Liver (tissue), 3 donors: ENCODE results near the gene TDRD7.
A peak's percentile ranks its signal among the peaks of the same experiment; 100 is the strongest.

Experiments used
- EGR1 ChIP-seq, 2 donors: IDR thresholded peaks; 2 replicates each; pipeline ENCODE4 v1.6.1; 2016 to 2018; ENCODE audit warnings: antibody characterized with exemption in 2 of 2, low read depth in 2 of 2
- GABPA ChIP-seq, 2 donors: IDR thresholded peaks in 1 of 2; conservative IDR thresholded peaks in 1 of 2; 2 replicates each; pipeline ENCODE4 v1.6.1; 2016; ENCODE audit warnings: antibody characterized with exemption in 2 of 2, mild to moderate bottlenecking in 1 of 2, moderate library complexity in 1 of 2
- JUND ChIP-seq, 2 donors: IDR thresholded peaks; 2 replicates each; pipeline ENCODE4 v1.6.1; 2016; ENCODE audit warnings: antibody characterized with exemption in 2 of 2
- RAD21 ChIP-seq, 2 donors: IDR thresholded peaks; 2 replicates each; pipeline ENCODE4 v1.6.1; 2016; ENCODE audit warnings: antibody characterized with exemption in 2 of 2, mild to moderate bottlenecking in 2 of 2
- RXRA ChIP-seq, 2 donors: IDR thresholded peaks; 2 replicates each; pipeline ENCODE4 v1.6.1; 2017 to 2018; ENCODE audit warnings: antibody characterized with exemption in 2 of 2, mild to moderate bottlenecking in 1 of 2
- SP1 ChIP-seq: IDR thresholded peaks from 2 replicates; pipeline ENCODE4 v1.6.1; 2018; ENCODE audit warnings: antibody characterized with exemption, mild to moderate bottlenecking
- TAF1 ChIP-seq: conservative IDR thresholded peaks from 2 replicates; pipeline ENCODE4 v1.6.1; 2016; ENCODE audit warnings: antibody characterized with exemption, mild to moderate bottlenecking
- YY1 ChIP-seq: IDR thresholded peaks from 2 replicates; pipeline ENCODE4 v1.6.1; 2016; ENCODE audit warnings: antibody characterized with exemption, mild to moderate bottlenecking
- TF ChIP-seq, protein P1 (sequence below): fragments of 150-350 bp; IDR thresholded peaks from 2 replicates; pipeline ENCODE4 v1.5.1; 2017; ENCODE audit warnings: improper control_type of control experiment, low read depth, low read length; ENCODE audit not compliant: missing input control
- TF ChIP-seq, protein P2 (sequence below): IDR thresholded peaks from 2 replicates; pipeline ENCODE4 v1.6.1; 2016; ENCODE audit warnings: antibody characterized with exemption
- TF ChIP-seq, protein P3 (sequence below): IDR thresholded peaks from 2 replicates; pipeline ENCODE4 v1.6.1; 2016; ENCODE audit warnings: antibody characterized with exemption
- TF ChIP-seq, protein P4 (sequence below): IDR thresholded peaks from 2 replicates; pipeline ENCODE4 v1.6.1; 2016; ENCODE audit warnings: antibody characterized with exemption, mild to moderate bottlenecking
- TF ChIP-seq, protein P5 (sequence below): IDR thresholded peaks from 2 replicates; pipeline ENCODE4 v1.6.1; 2016; ENCODE audit warnings: antibody characterized with exemption
- donor health status: healthy.
- donor health status: healthy.

DNA sequence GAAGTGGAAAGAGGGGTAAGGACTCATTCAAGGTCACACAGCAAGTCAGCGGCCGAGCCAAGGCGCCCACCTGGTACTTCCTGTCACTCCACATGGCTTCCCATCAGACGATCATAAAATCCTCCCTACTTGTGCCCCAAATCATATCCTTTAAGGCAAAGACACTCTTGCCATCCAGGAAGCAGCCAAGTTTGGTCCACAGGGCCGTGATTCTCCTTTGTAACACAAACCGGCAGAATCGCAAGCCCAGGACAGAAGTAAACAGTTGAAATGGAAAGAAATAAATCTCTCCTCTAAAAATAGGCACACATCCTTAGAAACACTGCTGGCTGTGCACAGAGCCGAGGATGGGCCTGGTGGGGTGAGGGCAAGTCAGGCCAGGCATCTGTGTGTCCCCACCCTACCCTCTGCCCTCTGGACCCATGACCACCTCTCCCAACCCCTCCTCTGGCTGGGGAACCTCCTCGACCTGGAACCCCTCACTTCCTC, 120.0 kb downstream of the TDRD7 start:
- TF ChIP-seq, protein P1, sequence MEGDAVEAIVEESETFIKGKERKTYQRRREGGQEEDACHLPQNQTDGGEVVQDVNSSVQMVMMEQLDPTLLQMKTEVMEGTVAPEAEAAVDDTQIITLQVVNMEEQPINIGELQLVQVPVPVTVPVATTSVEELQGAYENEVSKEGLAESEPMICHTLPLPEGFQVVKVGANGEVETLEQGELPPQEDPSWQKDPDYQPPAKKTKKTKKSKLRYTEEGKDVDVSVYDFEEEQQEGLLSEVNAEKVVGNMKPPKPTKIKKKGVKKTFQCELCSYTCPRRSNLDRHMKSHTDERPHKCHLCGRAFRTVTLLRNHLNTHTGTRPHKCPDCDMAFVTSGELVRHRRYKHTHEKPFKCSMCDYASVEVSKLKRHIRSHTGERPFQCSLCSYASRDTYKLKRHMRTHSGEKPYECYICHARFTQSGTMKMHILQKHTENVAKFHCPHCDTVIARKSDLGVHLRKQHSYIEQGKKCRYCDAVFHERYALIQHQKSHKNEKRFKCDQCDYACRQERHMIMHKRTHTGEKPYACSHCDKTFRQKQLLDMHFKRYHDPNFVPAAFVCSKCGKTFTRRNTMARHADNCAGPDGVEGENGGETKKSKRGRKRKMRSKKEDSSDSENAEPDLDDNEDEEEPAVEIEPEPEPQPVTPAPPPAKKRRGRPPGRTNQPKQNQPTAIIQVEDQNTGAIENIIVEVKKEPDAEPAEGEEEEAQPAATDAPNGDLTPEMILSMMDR, result no peak
- TF ChIP-seq TAF1 (no peak), SP1 (no peak), GABPA (IDR thresholded peaks at IDR 0.05 in 1 of 2, conservative IDR thresholded peaks at IDR 0.05 in 1 of 2) (no peak), RAD21 (IDR thresholded peaks at IDR 0.05) (no peak), RXRA (IDR thresholded peaks at IDR 0.05) (peak in 1 of 2 donors; percentile 33), EGR1 (IDR thresholded peaks at IDR 0.05; ENCODE audit: low read depth in 2 of 2) (no peak), YY1 (no peak), JUND (IDR thresholded peaks at IDR 0.05) (no peak)
- TF ChIP-seq, protein P2, sequence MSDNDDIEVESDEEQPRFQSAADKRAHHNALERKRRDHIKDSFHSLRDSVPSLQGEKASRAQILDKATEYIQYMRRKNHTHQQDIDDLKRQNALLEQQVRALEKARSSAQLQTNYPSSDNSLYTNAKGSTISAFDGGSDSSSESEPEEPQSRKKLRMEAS, result no peak
- TF ChIP-seq, protein P3, sequence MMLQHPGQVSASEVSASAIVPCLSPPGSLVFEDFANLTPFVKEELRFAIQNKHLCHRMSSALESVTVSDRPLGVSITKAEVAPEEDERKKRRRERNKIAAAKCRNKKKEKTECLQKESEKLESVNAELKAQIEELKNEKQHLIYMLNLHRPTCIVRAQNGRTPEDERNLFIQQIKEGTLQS, result no peak
- TF ChIP-seq, protein P4, sequence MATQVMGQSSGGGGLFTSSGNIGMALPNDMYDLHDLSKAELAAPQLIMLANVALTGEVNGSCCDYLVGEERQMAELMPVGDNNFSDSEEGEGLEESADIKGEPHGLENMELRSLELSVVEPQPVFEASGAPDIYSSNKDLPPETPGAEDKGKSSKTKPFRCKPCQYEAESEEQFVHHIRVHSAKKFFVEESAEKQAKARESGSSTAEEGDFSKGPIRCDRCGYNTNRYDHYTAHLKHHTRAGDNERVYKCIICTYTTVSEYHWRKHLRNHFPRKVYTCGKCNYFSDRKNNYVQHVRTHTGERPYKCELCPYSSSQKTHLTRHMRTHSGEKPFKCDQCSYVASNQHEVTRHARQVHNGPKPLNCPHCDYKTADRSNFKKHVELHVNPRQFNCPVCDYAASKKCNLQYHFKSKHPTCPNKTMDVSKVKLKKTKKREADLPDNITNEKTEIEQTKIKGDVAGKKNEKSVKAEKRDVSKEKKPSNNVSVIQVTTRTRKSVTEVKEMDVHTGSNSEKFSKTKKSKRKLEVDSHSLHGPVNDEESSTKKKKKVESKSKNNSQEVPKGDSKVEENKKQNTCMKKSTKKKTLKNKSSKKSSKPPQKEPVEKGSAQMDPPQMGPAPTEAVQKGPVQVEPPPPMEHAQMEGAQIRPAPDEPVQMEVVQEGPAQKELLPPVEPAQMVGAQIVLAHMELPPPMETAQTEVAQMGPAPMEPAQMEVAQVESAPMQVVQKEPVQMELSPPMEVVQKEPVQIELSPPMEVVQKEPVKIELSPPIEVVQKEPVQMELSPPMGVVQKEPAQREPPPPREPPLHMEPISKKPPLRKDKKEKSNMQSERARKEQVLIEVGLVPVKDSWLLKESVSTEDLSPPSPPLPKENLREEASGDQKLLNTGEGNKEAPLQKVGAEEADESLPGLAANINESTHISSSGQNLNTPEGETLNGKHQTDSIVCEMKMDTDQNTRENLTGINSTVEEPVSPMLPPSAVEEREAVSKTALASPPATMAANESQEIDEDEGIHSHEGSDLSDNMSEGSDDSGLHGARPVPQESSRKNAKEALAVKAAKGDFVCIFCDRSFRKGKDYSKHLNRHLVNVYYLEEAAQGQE, result no peak
- TF ChIP-seq, protein P5, sequence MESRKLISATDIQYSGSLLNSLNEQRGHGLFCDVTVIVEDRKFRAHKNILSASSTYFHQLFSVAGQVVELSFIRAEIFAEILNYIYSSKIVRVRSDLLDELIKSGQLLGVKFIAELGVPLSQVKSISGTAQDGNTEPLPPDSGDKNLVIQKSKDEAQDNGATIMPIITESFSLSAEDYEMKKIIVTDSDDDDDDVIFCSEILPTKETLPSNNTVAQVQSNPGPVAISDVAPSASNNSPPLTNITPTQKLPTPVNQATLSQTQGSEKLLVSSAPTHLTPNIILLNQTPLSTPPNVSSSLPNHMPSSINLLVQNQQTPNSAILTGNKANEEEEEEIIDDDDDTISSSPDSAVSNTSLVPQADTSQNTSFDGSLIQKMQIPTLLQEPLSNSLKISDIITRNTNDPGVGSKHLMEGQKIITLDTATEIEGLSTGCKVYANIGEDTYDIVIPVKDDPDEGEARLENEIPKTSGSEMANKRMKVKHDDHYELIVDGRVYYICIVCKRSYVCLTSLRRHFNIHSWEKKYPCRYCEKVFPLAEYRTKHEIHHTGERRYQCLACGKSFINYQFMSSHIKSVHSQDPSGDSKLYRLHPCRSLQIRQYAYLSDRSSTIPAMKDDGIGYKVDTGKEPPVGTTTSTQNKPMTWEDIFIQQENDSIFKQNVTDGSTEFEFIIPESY, result no peak
